Measurements from ENCODE around the gene STK32A.

Gene STK32A

DNA sequence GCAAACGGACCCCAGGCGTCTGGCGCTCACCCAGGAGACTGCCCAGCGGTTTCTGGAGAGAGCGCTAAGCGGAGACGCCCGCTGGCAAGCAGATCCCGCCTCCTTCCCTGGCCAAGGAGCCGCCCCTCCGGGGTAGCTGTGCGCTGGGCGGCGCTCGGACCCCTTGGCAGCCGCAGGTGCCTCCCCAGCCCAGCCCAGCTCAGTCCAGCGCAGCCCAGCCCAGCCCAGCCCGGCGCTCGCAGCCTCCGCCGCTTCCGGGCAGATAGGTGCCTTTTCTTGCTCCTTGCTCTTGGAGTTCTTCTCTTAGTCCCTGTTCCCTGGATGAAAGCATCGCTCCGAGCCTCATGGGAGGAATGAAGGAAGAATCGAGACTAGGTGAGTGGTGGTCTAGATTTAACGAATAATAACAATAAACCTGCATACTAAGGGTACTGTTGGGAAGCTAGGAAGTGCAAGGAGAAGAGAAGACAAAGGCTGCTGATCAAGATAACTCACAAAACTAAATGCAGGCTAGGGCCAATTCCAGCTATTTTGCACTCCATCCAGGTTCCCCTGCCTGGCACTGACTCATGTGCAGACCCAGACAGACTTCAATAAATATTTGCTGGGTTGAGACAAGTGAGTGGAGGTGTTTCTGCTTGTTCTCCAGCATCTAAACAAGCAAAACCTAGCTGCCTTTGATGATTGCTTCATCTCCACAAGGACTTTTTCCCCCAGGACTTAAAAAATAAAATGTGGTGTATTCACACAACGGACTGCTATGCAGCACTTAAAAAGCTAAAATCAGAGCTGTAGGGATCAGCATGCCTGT is at the start of gene STK32A:
STK32A (plus strand) TSS at position 202 of the 811 bp plus-strand sequence. CDS start 4,609 bp downstream, outside the sequence.
- Mint-ChIP-seq H3K4me1 (peaks cover 3% of the 10 kb centered on the region), H3K27me3 (ENCODE audit: low read depth) (peaks cover 69% of the 10 kb centered on the region), H3K27ac (peak within 1 kb of the TSS in 2 of 3 experiments; percentile 5 to 8), H3K36me3 (ENCODE audit: low read depth) (no peaks in the 10 kb centered on the region), H3K9me3 (peaks cover 6% of the 10 kb centered on the region), H3K4me3 (peak within 1 kb of the TSS; percentile 75 to 83 (median 83))
- no peak for TF ChIP-seq CTCF (IDR thresholded peaks at IDR 0.05; ENCODE audit: unreplicated experiment in 3 of 3)

- Mint-ChIP-seq H3K27me3 (ENCODE audit: low read depth) (no peaks in the 10 kb centered on the region), H3K36me3 (ENCODE audit: low read depth) (no peaks in the 10 kb centered on the region), H3K4me1 (no peaks in the 10 kb centered on the region), H3K9me3 (no peaks in the 10 kb centered on the region), H3K4me3 (no peak overlapping the region), H3K27ac (no peak overlapping the region)
- no peak for TF ChIP-seq CTCF (IDR thresholded peaks at IDR 0.05; ENCODE audit: unreplicated experiment in 3 of 3)
Measured at GRCh38 chr5:147187099-147187540, 47.7 kb upstream of the STK32A start.

DNA sequence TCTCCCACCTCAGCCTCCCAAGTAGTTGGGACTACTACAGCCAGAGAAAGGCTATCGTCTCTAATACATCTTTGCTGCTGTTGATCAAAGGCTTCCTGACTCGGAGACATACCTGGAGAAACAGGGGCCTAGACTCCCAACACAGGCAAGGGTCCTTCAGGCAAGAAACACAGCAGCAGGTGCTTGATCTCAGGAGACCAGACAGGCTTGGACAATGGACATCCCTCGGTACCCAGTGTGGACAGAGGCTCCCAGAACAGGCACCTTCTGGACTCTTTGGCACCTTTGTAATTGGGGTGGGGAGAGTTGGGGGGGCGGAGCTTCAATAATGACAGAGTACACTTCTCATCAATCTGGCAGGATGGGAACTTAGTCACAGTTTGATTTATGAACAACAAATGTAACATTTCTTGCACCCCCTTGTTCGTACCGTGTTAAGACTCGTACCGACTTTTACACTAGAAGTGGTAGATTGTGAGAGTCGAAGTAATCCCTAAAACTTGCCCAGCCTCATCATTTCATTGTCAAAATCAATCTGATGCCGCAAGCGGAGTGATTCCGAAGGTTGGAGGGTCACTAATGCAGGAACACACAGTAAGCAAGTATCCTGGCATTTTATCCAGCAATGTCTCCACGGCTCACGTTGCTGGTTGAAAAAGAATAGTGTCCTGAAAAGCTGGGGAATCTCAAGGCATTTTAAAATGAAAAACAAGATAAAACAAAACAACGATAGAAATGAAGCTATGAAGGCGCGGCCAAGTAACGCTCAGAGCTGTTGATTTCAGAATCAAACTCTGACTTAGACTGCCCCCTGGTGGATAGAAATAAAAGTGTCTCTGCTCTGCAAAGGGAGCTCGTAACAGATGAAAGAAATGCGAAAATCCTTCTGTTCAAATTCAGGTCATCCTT is 46.4 kb upstream of the STK32A start:
- no peaks in the 10 kb centered on the region for H3K27me3 Mint-ChIP-seq (ENCODE audit: low read depth)
- peak; percentile 87 to 88 (median 88) for TF ChIP-seq CTCF (IDR thresholded peaks at IDR 0.05; ENCODE audit: unreplicated experiment in 3 of 3)
- no peaks in the 10 kb centered on the region for H3K4me1 Mint-ChIP-seq
- no peaks in the 10 kb centered on the region for H3K36me3 Mint-ChIP-seq (ENCODE audit: low read depth)
- no peaks in the 10 kb centered on the region for H3K9me3 Mint-ChIP-seq
- peak overlapping the region in 1 of 3 experiments; percentile 42 for H3K4me3 Mint-ChIP-seq
- no peak overlapping the region for H3K27ac Mint-ChIP-seq

DNA sequence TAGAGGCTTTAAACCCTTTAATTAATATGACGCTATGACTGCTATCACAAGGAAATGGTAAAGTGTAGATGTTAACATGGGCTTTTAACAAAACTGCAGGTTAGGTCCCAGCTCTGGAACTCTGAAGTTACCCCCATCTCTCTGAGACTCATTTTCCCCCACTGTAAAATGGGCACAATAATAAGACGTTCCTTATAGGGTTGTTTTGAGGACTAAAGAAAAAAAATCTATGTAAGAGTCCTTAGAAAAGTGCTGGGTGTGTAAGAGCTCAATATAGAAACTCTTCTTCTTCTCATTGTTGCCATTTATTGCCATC is 45.8 kb upstream of the STK32A start:
- no peaks in the 10 kb centered on the region for H3K4me1 Mint-ChIP-seq
- no peaks in the 10 kb centered on the region for H3K36me3 Mint-ChIP-seq (ENCODE audit: low read depth)
- H3K27ac Mint-ChIP-seq = no peak overlapping the region
- H3K4me3 Mint-ChIP-seq = no peak overlapping the region
- TF ChIP-seq CTCF (IDR thresholded peaks at IDR 0.05; ENCODE audit: unreplicated experiment in 3 of 3) = peak in 1 of 3 experiments; percentile 5
- H3K9me3 Mint-ChIP-seq = no peaks in the 10 kb centered on the region
- peaks cover 2% of the 10 kb centered on the region for H3K27me3 Mint-ChIP-seq (ENCODE audit: low read depth)

DNA sequence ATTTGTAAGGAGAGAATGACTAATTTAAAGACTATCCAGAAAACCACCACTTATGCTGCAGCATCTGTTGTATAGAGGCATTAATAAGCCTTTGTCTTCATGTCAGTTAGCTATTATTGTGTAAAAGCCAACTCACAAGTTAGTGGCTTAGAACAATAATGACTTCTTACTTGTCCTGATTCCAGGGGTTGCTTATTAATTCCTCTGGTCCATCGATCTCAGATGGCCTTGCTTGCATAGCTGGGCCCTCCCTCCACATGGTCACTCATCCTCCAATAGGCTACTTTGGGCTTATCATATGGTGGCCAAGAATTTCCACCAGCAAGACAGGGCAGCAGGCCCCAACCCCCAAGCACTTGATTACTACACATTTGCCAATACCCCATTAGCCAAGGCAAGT is 44.5 kb upstream of the STK32A start:
- TF ChIP-seq CTCF (IDR thresholded peaks at IDR 0.05; ENCODE audit: unreplicated experiment in 3 of 3) = no peak
- H3K27me3 Mint-ChIP-seq (ENCODE audit: low read depth) = peaks cover 7% of the 10 kb centered on the region

More for the DNA sequence above, 44.5 kb upstream of the STK32A start:
- no peak overlapping the region for H3K27ac Mint-ChIP-seq
- no peaks in the 10 kb centered on the region for H3K9me3 Mint-ChIP-seq
- no peak overlapping the region for H3K4me3 Mint-ChIP-seq
- no peaks in the 10 kb centered on the region for H3K4me1 Mint-ChIP-seq
- no peaks in the 10 kb centered on the region for H3K36me3 Mint-ChIP-seq (ENCODE audit: low read depth)
